GM12892 (cell line): ENCODE results near the gene LIMS2.
A peak's percentile ranks its signal among the peaks of the same experiment; 100 is the strongest.

Experiments
- DNase-seq: peaks from one replicate; pipeline ENCODE4 v3.0.0; 2011; ENCODE audit not compliant: insufficient read length
- FAIRE-seq: peaks from 2 replicates; lab custom pipeline; 2011; peaks lifted over from hg19 to GRCh38; lab: Jason Lieb, UNC
- POLR2A ChIP-seq: IDR thresholded peaks from 2 replicates; pipeline ENCODE4 v1.6.1; 2011; ENCODE audit warnings: low read depth, low read length, control low read depth
- POLR2AphosphoS5 ChIP-seq: IDR thresholded peaks from 2 replicates; pipeline ENCODE4 v1.6.1; 2011; ENCODE audit warnings: low read depth, low read length, control low read depth
- TAF1 ChIP-seq: IDR thresholded peaks from 2 replicates; pipeline ENCODE4 v1.6.1; 2011; ENCODE audit warnings: low read depth, mild to moderate bottlenecking, control low read depth, low read length, borderline replicate concordance

Gene LIMS2

DNA sequence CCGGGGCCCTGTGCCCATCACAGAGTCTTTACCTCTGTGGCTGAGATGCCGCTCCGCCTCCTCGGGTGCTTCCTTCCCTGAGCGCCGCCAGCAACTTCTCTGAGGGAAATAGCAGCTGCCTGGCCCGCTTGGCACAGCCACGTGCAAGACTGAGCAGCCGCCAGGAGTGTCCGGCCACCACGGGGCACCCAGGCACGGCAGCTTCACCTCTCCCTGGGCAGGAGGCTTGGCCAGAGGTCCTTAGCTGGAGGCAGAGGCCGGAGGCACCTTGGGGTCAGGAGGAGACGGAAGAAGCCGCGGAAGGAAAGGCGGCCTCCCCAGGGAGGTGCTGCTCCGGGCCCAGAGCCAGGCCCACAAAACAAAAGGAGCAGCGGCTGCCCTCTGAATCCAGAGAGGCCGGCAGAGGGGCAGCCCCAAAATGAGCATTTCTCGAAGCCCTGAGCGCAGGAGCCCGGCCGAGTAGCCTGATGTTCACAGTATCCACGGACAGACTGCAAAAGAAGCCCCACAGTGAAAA, 6.0 kb upstream of the LIMS2 start:
- TF ChIP-seq POLR2A = no peak
- no peak for TF ChIP-seq POLR2AphosphoS5
- TF ChIP-seq TAF1 = no peak
- FAIRE-seq (no peak), DNase-seq (no peak)

- TF ChIP-seq POLR2AphosphoS5 = no peak
- TF ChIP-seq TAF1 = no peak
- TF ChIP-seq POLR2A = no peak
- DNase-seq = no peak
- no peak for FAIRE-seq
These were observed 5.5 kb upstream of the LIMS2 start for GRCh38 chr2:127680706-127681287.

GRCh38 chr2:127679680-127680361, 4.5 kb upstream of the LIMS2 start:
- no peak for FAIRE-seq
- DNase-seq = no peak
- TF ChIP-seq POLR2A = no peak
- TF ChIP-seq POLR2AphosphoS5 = no peak
- no peak for TF ChIP-seq TAF1

GRCh38 chr2:127678991-127679390, 3.7 kb upstream of the LIMS2 start:
- TF ChIP-seq POLR2AphosphoS5 = no peak
- TF ChIP-seq TAF1 = no peak
- TF ChIP-seq POLR2A = no peak
- DNase-seq (no peak), FAIRE-seq (no peak)

GRCh38 chr2:127678531-127678930, 3.2 kb upstream of the LIMS2 start:
- TF ChIP-seq POLR2AphosphoS5 (no peak), TAF1 (no peak), POLR2A (no peak)
- DNase-seq (no peak), FAIRE-seq (no peak)

- FAIRE-seq (no peak), DNase-seq (no peak)
- TF ChIP-seq POLR2A = no peak
- no peak for TF ChIP-seq TAF1
- TF ChIP-seq POLR2AphosphoS5 = no peak
These were observed 1.6 kb upstream of the LIMS2 start for GRCh38 chr2:127676906-127677305.

DNA sequence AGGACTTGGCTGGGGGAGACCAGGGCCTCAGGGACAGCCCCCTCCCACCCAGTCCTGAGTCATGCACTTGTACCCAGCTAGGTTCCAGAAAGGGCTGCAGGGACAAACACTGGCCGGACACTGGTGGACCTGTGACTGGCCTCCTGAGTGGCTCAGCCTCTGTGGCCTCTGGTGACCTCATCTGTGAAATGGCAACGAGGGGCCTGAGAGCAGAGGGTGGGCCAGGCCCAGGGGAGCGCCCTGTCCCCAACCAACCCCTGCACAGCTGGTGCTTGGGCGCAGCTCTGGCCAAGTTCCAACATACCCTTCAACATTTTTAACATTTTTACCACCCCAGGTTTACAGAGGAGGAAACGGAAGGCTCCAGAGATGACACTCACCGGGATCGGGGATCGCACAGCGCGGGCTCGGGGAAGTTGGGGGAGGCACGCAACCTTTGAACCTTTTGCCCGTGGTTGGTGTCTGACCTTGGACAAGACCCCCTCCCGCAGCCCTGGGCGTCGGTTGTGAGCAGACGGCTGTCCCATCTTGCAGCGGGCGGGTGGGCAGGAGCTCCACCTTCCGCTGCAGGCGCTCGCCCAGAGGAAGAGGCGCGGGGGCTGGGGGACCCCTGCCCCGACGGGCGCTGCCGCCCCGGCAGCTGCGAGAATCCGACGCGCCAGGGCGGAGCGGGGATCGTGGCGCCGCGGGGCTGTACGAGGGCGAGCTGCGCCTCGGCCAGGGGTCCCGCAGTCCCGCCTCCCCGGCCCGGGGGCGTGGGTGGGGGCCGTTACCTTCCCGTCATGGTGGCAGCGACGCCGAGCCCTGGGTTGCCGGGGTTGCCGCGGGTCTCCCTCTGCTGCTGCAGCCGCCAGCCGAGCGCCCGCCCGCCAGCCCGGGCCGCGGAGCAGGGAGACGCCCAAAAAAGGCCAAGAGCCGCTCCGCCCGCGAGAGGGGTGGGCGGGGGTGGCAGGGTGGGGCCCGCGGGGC, 805 bp downstream of the LIMS2 start:
- DNase-seq (peak; percentile 56), FAIRE-seq (no peak)
- TF ChIP-seq POLR2A (no peak), POLR2AphosphoS5 (no peak), TAF1 (no peak)

DNA sequence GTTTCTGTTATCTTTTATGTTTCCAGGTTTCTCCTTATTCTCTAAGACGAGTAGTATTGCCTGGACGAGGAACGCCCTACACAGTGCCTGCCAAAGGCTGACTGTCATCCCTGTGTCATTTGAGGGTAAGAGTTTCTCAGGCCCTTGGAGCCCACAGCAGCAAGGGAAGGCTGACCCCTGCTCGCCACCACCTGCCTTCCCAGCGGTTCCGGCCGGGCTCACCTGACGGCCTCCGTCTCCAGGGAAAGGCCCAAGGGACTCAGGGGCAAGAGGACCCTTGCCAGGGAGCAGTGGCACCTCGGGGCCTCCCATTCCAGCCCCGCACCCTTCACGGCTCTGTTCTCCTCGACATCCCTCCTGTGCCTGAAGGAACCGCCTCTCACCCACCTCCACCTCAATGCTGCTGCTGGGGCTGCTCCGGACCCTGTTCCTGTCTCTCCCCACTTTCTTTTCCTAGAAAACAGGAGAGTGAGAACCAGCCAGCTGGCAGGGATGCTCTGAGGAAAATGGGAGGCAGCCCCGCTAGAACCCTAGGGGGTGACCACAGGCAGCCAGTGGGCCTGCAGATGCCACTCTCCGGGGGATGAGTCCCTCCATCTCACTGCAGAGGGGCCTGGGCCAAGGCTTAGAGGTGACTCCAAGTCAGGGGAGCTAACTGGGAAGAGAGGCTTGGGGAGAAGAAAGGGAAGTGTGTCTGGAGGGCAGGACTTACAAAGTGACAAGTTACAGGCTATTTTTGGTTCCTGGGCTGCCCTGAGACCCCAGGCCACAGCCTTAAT, 1.9 kb downstream of the LIMS2 start:
- no peak for FAIRE-seq

GRCh38 chr2:127672341-127673224, 2.7 kb downstream of the LIMS2 start:
- DNase-seq (no peak), FAIRE-seq (no peak)
- TF ChIP-seq POLR2A = no peak

More for the DNA sequence above, 1.9 kb downstream of the LIMS2 start:
- no peak for TF ChIP-seq POLR2A
- TF ChIP-seq POLR2AphosphoS5 = no peak
- no peak for TF ChIP-seq TAF1
- DNase-seq = no peak
